ENCODE data around the gene ELK4. TPM values are rescaled to one million over a fixed set of nuclear protein-coding genes. Genes with fewer than 3 reads are reported as not detected.

The ELK4 gene
- total and polyA plus RNA-seq, 2 of the 13 experiments (the other 11 are each of a cell fraction or from before 2014, with no cell fraction given) = 8.3 to 13.1 TPM

DNA sequence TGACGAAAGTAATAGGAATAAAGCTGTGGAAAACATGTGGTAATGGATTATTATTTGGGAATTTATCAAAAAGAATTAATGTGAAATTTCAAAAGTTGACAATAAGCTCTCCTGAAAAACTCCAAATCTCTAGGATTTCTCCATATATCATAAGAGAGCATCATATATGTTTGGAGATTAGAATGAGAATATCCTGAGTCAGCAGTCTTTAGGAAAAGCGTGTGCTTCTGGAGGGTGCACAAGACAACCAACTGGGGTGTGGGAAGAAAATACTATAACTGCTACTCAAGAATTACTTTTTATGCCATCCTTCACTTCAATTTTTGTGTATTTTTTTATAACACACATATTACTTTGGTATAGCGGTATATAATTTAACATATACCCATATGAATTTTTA, 19.7 kb downstream of the ELK4 start:
- BruUV-seq (replicated peaks) = no TSS peak
- ChIA-PET POLR2A (interaction anchor here (1.3 kb wide), 1 partner anchor 11 kb away, joined by 3 read pairs; no protein-coding TSS in a partner anchor), CTCF (ENCODE audit: low intra/inter-chr PET ratio, low total read pairs) (no interaction called here)
- no peaks in the 10 kb centered on the region for H4K20me1 ChIP-seq (ENCODE audit: insufficient read depth, low read length)
- H3K9ac ChIP-seq (ENCODE audit: insufficient read depth, low read depth, low read length) = no peak overlapping the region
- H3K4me1 ChIP-seq (ENCODE audit: insufficient read depth, low read length) = peaks cover 35% of the 10 kb centered on the region
- no peak overlapping the region for H3K27ac ChIP-seq (ENCODE audit: extremely low read length, insufficient read depth, low read length)
- DNase-seq (ENCODE audit: low spot score) = no peak
- H2AFZ ChIP-seq (ENCODE audit: low read length) = no peak overlapping the region
- H3K9me3 ChIP-seq (ENCODE audit: low read length) = no peaks in the 10 kb centered on the region
- H3K79me2 ChIP-seq (ENCODE audit: insufficient read depth, low read length) = peaks cover 9% of the 10 kb centered on the region
- over 99% methylated on average over 3 of the region's 3 CpGs for WGBS (ENCODE audit: low lambda C conversion rate)
- H3K4me2 ChIP-seq (ENCODE audit: low read depth, low read length) = no peak overlapping the region
- peaks cover 6 to 52% of the 10 kb centered on the region in 2 experiments for H3K36me3 ChIP-seq (replicated peaks in 1 of 2; ENCODE audit: control insufficient read depth in 1 of 2, insufficient read depth in 2 of 2, low read length in 2 of 2)
- H3K4me3 ChIP-seq (replicated peaks in 1 of 3; ENCODE audit: insufficient read depth in 1 of 3, low read depth in 2 of 3, low read length in 3 of 3) = no peak overlapping the region
- no peak for ATAC-seq
- intact Hi-C loops (cut with micrococcal nuclease; ENCODE audit: unreplicated experiment) (no loop called here), in situ Hi-C loops (cut with HindIII; ENCODE audit: extremely low pct_ligation_motif_present, low pct_unique_long_range_greater_than_20kb) (no loop called here)
- TF ChIP-seq ZNF589 (CRISPR knock-in tag; conservative IDR thresholded peaks at IDR 0.05) (no peak), MAFK (conservative IDR thresholded peaks at IDR 0.05 in 1 of 2, IDR thresholded peaks at IDR 0.05 in 1 of 2; ENCODE audit: low read length in 2 of 2) (peak; percentile 90 to 98), MAFF (IDR thresholded peaks at IDR 0.05; ENCODE audit: low read depth, low read length) (peak; percentile 95)
- H3K27me3 ChIP-seq (ENCODE audit: control insufficient read depth in 1 of 2, insufficient read depth in 2 of 2, low read length in 2 of 2) = no peaks in the 10 kb centered on the region
- no peak for FAIRE-seq

GRCh38 chr1:205610901-205611466, 20.8 kb downstream of the ELK4 start:
- FAIRE-seq = no peak
- no peak overlapping the region for H3K27ac ChIP-seq (ENCODE audit: extremely low read length, insufficient read depth, low read length)
- no peaks in the 10 kb centered on the region for H3K27me3 ChIP-seq (ENCODE audit: control insufficient read depth in 1 of 2, insufficient read depth in 2 of 2, low read length in 2 of 2)
- no peak overlapping the region for H3K4me2 ChIP-seq (ENCODE audit: low read depth, low read length)
- H3K79me2 ChIP-seq (ENCODE audit: insufficient read depth, low read length) = peaks cover 9% of the 10 kb centered on the region
- DNase-seq (ENCODE audit: low spot score) = no peak
- POLR2A ChIA-PET = no interaction called here
- in situ Hi-C loops (cut with HindIII; ENCODE audit: extremely low pct_ligation_motif_present, low pct_unique_long_range_greater_than_20kb) = no loop called here
- peaks cover 24% of the 10 kb centered on the region for H3K4me1 ChIP-seq (ENCODE audit: insufficient read depth, low read length)
- TF ChIP-seq MEIS2 (CRISPR knock-in tag; IDR thresholded peaks at IDR 0.05) = no peak
- TF ChIP-seq, protein P1, sequence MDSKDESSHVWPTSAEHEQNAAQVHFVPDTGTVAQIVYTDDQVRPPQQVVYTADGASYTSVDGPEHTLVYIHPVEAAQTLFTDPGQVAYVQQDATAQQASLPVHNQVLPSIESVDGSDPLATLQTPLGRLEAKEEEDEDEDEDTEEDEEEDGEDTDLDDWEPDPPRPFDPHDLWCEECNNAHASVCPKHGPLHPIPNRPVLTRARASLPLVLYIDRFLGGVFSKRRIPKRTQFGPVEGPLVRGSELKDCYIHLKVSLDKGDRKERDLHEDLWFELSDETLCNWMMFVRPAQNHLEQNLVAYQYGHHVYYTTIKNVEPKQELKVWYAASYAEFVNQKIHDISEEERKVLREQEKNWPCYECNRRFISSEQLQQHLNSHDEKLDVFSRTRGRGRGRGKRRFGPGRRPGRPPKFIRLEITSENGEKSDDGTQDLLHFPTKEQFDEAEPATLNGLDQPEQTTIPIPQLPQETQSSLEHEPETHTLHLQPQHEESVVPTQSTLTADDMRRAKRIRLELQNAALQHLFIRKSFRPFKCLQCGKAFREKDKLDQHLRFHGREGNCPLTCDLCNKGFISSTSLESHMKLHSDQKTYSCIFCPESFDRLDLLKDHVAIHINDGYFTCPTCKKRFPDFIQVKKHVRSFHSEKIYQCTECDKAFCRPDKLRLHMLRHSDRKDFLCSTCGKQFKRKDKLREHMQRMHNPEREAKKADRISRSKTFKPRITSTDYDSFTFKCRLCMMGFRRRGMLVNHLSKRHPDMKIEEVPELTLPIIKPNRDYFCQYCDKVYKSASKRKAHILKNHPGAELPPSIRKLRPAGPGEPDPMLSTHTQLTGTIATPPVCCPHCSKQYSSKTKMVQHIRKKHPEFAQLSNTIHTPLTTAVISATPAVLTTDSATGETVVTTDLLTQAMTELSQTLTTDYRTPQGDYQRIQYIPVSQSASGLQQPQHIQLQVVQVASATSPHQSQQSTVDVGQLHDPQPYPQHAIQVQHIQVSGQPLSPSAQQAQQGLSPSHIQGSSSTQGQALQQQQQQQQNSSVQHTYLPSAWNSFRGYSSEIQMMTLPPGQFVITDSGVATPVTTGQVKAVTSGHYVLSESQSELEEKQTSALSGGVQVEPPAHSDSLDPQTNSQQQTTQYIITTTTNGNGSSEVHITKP (CRISPR knock-in tag; IDR thresholded peaks at IDR 0.05; ENCODE audit: low read depth) = no peak
- no peak for TF ChIP-seq DR1 (CRISPR knock-in tag; IDR thresholded peaks at IDR 0.05)
- no peak for TF ChIP-seq GATAD1 (CRISPR knock-in tag; IDR thresholded peaks at IDR 0.05)
- TF ChIP-seq KDM1A (CRISPR knock-in tag; IDR thresholded peaks at IDR 0.05) = no peak
- TF ChIP-seq RARA (CRISPR knock-in tag; IDR thresholded peaks at IDR 0.05) = no peak
- no peak for TF ChIP-seq RFX5 (IDR thresholded peaks at IDR 0.05; ENCODE audit: low read depth, low read length)
- intact Hi-C loops (cut with micrococcal nuclease; ENCODE audit: unreplicated experiment) = no loop called here
- no peak overlapping the region for H3K9ac ChIP-seq (ENCODE audit: insufficient read depth, low read depth, low read length)
- BruUV-seq (replicated peaks) = no TSS peak
- H4K20me1 ChIP-seq (ENCODE audit: insufficient read depth, low read length) = no peaks in the 10 kb centered on the region
- no peaks in the 10 kb centered on the region for H3K9me3 ChIP-seq (ENCODE audit: low read length)
- peaks cover 5 to 54% of the 10 kb centered on the region in 2 experiments for H3K36me3 ChIP-seq (replicated peaks in 1 of 2; ENCODE audit: control insufficient read depth in 1 of 2, insufficient read depth in 2 of 2, low read length in 2 of 2)
- 94% methylated on average over 3 of the region's 3 CpGs for WGBS (ENCODE audit: low lambda C conversion rate)
- no peak overlapping the region for H3K4me3 ChIP-seq (replicated peaks in 1 of 3; ENCODE audit: insufficient read depth in 1 of 3, low read depth in 2 of 3, low read length in 3 of 3)
- CTCF ChIA-PET (ENCODE audit: low intra/inter-chr PET ratio, low total read pairs) = no interaction called here
- no peak overlapping the region for H2AFZ ChIP-seq (ENCODE audit: low read length)
- ATAC-seq = no peak
